Activated CD4-positive, alpha-beta T cell treated with anti-CD3 and anti-CD28 coated beads, Interleukin-2, amount 50 U/mL, for 1 hour (primary cell): ENCODE measurements around the gene GUSB.
"Not testable (repeated sequence)": the region's sequence is repeated elsewhere in the genome, so short reads cannot be mapped to it uniquely, and the experiment has no call there.

Experiments
- DNase-seq: peaks from one replicate; pipeline ENCODE4 v3.0.0-alpha.2; 2020

The GUSB gene

DNA sequence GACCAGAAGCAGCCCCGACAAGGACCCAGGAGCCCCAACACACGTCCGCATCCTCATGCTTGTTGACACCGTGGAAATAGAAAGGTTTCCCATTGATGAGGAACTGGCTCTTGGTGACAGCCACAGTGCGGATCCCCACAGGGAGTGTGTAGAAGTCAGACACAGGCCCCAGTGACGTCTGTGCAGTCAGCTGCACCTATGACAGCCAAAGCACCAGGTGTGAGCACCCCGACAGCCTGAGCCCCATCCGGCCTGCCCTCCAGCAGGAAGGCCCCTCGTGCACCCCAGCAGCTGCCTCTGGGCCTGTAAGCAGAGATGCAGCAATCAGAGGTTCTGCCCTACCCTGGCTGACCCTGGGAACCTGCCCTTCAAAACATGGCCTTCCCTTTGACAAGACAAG lies 7.1 kb downstream of the GUSB start:
- DNase-seq: no peak

GRCh38 chr7:65974191-65974801 lies 7.7 kb downstream of the GUSB start:
- DNase-seq: no peak

DNA sequence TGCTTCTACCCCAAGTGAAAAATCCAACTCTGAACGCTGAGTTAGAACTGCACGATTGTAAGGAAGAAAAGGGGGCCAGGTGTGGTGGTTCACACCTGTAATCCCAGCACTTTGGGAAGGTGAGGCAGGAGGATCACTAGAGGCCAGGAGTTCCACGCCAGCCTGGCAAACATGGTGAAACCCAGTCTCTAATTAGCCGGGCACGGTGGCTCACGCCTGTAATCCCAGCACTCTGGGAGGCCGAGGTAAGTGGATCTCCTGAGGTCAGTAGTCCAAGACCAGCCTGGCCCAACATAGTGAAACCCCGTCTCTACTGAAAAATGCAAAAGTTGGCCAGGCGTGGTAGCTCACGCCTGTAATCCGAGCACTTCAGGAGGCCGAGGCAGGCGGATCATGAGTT lies 9.0 kb downstream of the GUSB start:
- no peak for DNase-seq

- DNase-seq: no peak
These were observed 11.0 kb downstream of the GUSB start for GRCh38 chr7:65971021-65971420.

DNA sequence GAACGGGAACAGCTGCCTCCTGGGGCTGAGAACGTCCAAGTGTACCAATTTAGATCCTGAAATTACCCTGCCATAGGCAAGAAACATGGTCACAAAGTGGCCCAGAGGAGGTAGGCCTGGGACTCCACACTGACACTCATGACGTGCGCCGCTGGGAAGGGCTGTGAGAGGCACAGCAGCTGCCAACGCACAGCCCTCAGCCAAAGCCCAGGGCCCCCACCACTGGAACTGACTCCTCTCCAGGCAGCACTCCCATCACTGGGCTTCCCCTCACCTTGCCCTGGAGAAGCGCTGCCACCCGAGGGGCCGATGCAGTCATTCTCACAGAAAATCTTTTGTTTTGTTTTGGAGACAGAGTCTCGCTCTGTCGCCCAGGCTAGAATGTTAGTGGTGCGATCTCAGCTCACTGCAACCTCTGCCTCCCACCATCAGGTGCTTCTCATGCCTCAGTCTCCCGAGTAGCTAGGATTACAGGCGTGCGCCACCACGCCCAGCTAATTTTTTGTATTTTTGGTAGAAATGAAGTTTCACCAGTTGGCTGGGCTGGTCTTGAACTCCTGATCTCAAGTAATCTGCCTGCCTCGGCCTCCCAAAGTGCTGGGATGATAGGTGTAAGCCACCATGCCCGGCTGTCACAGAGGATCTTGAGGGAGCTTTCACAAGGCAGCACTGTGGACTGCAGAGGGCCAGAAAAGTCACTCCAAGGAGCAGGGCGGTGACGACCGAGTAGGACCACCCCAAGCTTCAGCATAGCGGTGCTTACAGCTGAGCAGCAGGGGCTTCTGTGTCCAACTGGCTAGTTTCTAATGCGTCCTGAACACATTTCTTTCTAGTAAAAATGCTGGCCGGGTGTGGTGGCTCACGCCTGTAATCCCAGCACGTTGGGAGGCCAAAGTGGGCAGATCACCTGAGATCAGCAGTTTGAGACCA lies 13.5 kb downstream of the GUSB start:
- no peak for DNase-seq

- DNase-seq: no peak
These were observed 14.5 kb downstream of the GUSB start for GRCh38 chr7:65967361-65968155.

GRCh38 chr7:65966146-65966545 lies 15.9 kb downstream of the GUSB start:
- DNase-seq: no peak

GRCh38 chr7:65964671-65965070 lies 17.3 kb downstream of the GUSB start:
- DNase-seq: not testable (repeated sequence)

DNA sequence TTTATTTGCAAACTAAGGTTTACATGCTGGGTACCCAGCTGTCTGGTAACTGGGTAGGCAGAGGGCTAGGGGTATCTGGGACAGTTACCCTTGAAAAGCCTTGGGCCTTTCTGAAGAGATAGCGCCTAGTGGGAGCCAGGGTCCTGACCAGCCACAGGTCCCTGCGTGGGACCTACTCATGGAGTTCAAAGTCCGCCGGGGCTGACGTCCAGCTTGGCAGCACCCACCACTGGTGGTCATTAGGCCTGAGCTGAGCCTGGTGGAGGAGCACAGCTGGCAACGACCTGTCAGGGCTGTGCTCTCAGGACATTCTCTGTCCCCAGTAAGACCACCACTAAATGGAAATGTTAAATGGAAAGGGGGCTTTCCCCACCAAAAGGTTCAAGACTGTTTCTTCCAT lies 20.0 kb downstream of the GUSB start:
- DNase-seq: no peak

DNA sequence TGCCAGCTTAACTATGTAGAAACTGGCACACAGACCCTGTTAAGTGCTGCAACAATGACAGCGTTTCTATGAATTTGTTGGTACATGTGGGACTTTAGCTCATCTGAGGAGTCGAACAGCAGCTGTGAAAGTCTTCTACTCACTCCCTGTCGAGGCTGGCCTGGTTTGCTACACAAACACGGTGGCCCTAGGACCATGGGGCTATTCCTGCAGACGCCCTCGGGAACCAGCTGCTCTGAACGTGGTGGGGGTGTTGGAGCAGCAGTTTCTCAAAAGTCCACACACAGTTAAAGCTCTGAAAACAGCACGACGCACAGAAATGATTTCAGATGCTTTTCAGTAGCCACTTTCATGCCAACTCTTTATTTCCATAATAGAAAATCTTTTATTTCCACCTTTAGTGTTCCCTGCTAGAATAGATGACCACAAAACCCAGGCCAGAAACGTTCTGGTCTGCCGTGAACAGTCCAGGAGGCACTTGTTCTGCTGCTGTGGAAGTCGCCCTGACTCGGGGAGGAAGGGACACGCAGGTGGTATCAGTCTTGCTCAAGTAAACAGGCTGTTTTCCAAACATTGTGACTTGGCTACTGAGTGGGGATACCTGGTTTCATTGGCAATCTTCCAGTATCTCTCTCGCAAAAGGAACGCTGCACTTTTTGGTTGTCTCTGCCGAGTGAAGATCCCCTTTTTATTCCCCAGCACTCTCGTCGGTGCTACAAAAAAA lies 21.5 kb downstream of the GUSB start:
- no peak for DNase-seq

DNA sequence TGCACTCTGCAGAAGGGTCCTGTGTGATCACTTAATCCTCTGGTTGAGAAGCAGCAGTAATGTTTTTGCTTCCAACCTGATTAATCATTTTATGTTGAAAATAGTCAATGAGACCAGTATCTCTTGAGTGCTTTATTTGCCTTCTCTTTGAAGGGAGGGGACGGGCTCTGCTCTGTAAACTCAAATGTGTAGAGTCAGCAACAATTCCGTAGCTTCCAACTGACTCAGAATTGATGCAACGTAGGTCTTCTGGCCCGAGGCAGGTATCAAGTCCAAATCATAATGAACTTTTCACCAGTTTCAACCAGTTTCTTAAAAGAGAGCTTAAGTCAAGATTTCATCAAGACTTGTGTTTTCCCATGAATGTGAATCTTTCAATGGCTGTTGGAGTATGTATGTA lies 26.3 kb downstream of the GUSB start:
- DNase-seq: no peak

DNA sequence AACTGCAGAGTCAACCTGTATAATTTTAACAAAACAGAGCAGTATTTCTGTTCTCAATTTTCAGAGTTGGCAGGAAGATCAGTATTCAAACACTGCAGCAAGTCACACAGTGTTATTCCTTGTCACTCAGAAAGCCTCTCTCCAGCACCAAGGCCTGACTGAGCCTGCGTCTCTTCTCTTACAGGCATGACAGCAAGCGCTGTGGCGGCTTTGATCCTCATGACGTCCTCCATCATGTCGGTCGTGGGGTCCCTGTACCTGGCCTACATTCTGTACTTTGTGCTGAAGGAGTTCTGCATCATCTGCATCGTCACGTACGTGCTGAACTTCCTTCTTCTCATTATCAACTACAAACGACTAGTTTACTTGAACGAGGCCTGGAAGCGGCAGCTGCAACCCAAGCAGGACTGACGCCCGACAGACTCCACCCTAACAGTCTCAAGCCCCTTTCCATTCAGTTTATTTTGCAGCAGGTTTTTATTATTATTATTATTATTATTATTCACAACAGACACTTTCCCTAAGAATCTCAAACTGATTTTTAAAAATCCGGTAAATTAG lies 28.0 kb downstream of the GUSB start:
- no peak for DNase-seq

DNA sequence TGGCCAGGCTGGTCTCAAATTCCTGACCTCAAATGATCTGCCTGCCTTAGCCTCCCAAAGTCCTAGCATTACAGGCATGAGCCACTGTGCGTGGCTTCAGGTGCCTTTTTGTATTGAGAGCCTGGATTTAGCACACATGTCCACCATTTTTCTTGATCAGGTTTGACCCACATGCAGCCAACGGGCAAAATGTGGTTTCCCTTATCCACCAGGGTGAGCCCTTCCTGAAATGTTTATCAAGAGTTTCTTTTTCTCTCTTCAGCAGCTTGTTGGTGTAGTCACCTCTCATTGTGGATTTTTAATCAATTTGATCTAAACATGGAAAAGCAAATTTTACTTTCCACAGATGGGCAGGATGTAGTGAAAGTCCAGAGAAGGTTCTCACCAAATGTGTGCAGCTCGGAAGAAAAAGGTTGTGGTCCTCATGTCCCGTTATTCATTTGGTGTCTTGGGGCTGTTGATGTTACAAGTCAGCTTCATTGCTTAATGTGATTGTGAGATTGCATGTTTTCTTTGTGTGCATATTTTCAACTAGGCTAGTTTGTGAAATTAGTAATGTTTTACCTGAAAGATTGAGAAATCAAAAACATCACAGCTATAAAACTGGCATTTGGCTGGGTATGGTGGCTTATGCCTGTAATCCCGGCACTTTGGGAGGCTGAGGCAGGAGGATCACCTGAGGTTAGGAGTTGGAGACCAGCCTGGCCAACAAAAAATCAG lies 28.9 kb downstream of the GUSB start:
- no peak for DNase-seq

- no peak for DNase-seq
These were observed 30.0 kb downstream of the GUSB start for GRCh38 chr7:65951837-65952578.

DNA sequence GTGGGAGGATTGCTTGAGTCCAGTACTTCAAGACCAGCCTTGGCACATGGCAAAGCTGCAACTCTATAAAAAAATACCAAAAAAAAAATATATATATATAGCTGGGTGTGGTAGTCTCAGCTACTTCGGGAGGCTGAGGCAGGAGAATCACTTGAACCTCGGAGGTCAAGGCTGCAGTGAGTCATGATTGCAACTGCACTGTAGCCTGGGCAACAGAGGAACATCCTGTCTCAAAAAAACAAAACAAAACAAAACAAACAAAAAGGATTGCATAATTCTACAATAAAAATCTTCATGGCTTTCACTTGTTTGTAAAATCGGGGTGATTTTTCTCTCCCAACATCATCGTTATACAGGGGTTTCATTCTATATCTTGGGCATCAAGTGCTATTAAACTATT lies 35.1 kb downstream of the GUSB start:
- no peak for DNase-seq

- not testable (repeated sequence) for DNase-seq
These were observed 36.2 kb downstream of the GUSB start for GRCh38 chr7:65945787-65946186.

- DNase-seq: no peak
These were observed 43.6 kb downstream of the GUSB start for GRCh38 chr7:65938336-65938895.

GRCh38 chr7:65937296-65937695 lies 44.7 kb downstream of the GUSB start:
- DNase-seq: no peak

DNA sequence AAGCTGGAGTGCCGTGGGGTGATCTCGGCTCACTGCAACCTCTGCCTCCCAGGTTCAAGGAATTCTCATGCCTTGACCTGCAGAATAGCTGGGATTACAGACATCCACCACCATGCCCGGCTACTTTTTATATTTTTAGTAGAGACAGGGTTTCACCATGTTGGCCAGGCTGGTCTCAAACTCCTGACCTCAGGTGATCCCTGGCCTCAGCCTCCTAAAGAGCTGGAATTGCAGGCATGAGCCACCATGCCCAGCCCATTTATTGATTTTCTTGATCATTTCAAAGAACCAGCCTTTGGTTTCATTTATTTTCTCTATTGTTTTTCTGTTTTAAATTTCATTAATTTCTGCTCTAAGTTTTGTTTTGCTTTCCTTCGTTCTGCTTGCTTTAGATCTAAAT lies 50.3 kb downstream of the GUSB start:
- DNase-seq: no peak

GRCh38 chr7:65927489-65928448 lies 54.2 kb downstream of the GUSB start:
- no peak for DNase-seq
